ENCODE data around the gene TTC34. TPM values are rescaled to one million over a fixed set of nuclear protein-coding genes. Genes with fewer than 3 reads are reported as not detected.

Gene TTC34
- total and polyA plus RNA-seq, 2 of the 13 experiments (the other 11 are each of a cell fraction or from before 2014, with no cell fraction given) = 0.07 to 0.11 TPM

Other genes starting within 250 kb of the TTC34 start
- gene TNFRSF14, start 245.3 kb downstream of the TTC34 start, total RNA-seq (2016; rRNA removed; fragmentation: Illumina TruSeq; extraction: Trizol) = 6.2 and 11.9 TPM in 2 replicates
- gene TNFRSF14, start 245.3 kb downstream of the TTC34 start, polyA plus RNA-seq (2011; rRNA removed) = 49.9 and 70.7 TPM in 2 replicates
- 14.1 and 16.8 TPM in 2 replicates for gene PRXL2B, start 214.9 kb downstream of the TTC34 start, total RNA-seq (2016; rRNA removed; fragmentation: Illumina TruSeq; extraction: Trizol)
- gene PRXL2B, start 214.9 kb downstream of the TTC34 start, polyA plus RNA-seq (2011; rRNA removed) = 22.1 and 29.5 TPM in 2 replicates
- gene MMEL1, start 168.7 kb downstream of the TTC34 start, total RNA-seq (2016; rRNA removed; fragmentation: Illumina TruSeq; extraction: Trizol) = not detected in 2 replicates
- gene MMEL1, start 168.7 kb downstream of the TTC34 start, polyA plus RNA-seq (2011; rRNA removed) = 0.48 and 1.6 TPM in 2 replicates
- gene ACTRT2, start 219.8 kb upstream of the TTC34 start, total RNA-seq (2016; rRNA removed; fragmentation: Illumina TruSeq; extraction: Trizol) = not detected in 2 replicates
- gene ACTRT2, start 219.8 kb upstream of the TTC34 start, polyA plus RNA-seq (2011; rRNA removed) = not detected in 2 replicates

All from HepG2 (cell line).